Psoas muscle (tissue), 8 donors: ENCODE results near the gene BFSP1. TPM values are rescaled to one million over a fixed set of nuclear protein-coding genes. Genes with fewer than 3 reads are reported as not detected.

Experiments
- ATAC-seq, 4 donors: fragments of 200-7000 bp; cut with Tn5 transposase; one replicate each; pipeline ENCODE4 v1.9.1; 2020; ENCODE audit warnings: moderate library complexity in 3 of 4, mild to moderate bottlenecking in 2 of 4
- DNase-seq, 2 donors: peaks; one replicate each; pipeline ENCODE4 v3.0.0-alpha.2; 2020
- H3K27ac ChIP-seq: fragments of 200-600 bp; one replicate; pipeline ENCODE4 v1.8.0; 2022
- H3K27me3 ChIP-seq, 3 donors: fragments of 200-600 bp in 1 of 3; one replicate each; pipeline versions ENCODE4 v1.6.1 to v1.8.0; 2013 to 2022; ENCODE audit warnings: low read length in 2 of 3, mild to moderate bottlenecking in 2 of 3, moderate library complexity in 1 of 3; ENCODE audit not compliant: insufficient read depth in 3 of 3
- H3K36me3 ChIP-seq, 2 donors: fragments of 200-600 bp in 1 of 2; one replicate each; pipeline versions ENCODE4 v1.6.1 to v1.8.0; 2013 to 2022; ENCODE audit warnings: low read depth in 1 of 2, mild to moderate bottlenecking in 1 of 2, moderate library complexity in 1 of 2; ENCODE audit not compliant: insufficient read depth in 1 of 2
- H3K4me1 ChIP-seq: fragments of 200-600 bp; one replicate; pipeline ENCODE4 v1.8.0; 2022
- H3K4me3 ChIP-seq: fragments of 200-600 bp; one replicate; pipeline ENCODE4 v1.8.0; 2022; ENCODE audit warnings: mild to moderate bottlenecking
- H3K9me3 ChIP-seq: fragments of 200-600 bp; one replicate; pipeline ENCODE4 v1.8.0; 2022
- CTCF ChIP-seq: fragments of 200-600 bp; IDR thresholded peaks from one replicate; pipeline ENCODE4 v1.8.0; 2022; ENCODE audit warnings: antibody characterized with exemption
- WGBS, 3 donors: extraction: QIAGEN DNeasy Blood & Tissue Kit; methylation state at CpG; one replicate each; pipeline versions ENCODE4 v1.1.6 to v1.1.7; 2013; 5-methylcytosine and 5-hydroxymethylcytosine counted together
- intact Hi-C, 2 donors: fragments of 100-400 bp; cut with DNase I; formaldehyde crosslinking; loops; one replicate each; pipeline versions ENCODE4 v1.11.0 to v1.14.2; 2022
- polyA plus RNA-seq, 3 donors: library from polyadenylated mRNA; stranded (reverse); fragments of 200-250 nt; gene quantifications; one replicate each; pipeline ENCODE4 v1.2.3, GENCODE V29; 2013
- total RNA-seq, 4 donors: library from RNA; stranded (reverse); fragmentation: NEBNext Ultra II Directional in 2 of 4; extraction: Animal tissue kit (Norgen Biotek cat#: 25700) in 2 of 4; gene quantifications; one replicate each; pipeline versions ENCODE4 v1.2.1 to v1.2.4, GENCODE V29; 2021 to 2023
- donor health status: healthy with polysubstance abuse.
- donor health status: DM: no; HTN: no; CAD: no; lungs with moderate emphysema.
- donor health status: Bipolar disorder and iron deficiency.
- donor health status: healthy.
- donor health status: DM: yes; HTN: yes; CAD: no.
- donor health status: DM: no; HTN: no; CAD: no.
- donor health status: DM: no; HTN: no; CAD: no.
- donor health status: DM: yes; HTN: yes; CAD: no.

Gene BFSP1
- total and polyA plus RNA-seq, 7 donors = 0.12 to 0.57 (median 0.24) TPM; not detected in 1

GRCh38 chr20:17538517-17539170, 7.5 kb upstream of the BFSP1 start:
- no peaks in the 10 kb centered on the region for H3K9me3 ChIP-seq
- no peak overlapping the region for H3K27ac ChIP-seq
- TF ChIP-seq CTCF = no peak
- DNase-seq = no peak
- H3K36me3 ChIP-seq = no peaks in the 10 kb centered on the region
- H3K4me1 ChIP-seq = no peaks in the 10 kb centered on the region
- no peak overlapping the region for H3K4me3 ChIP-seq
- peaks cover 0 to 3% (median 0%) of the 10 kb centered on the region in 3 donors for H3K27me3 ChIP-seq
- WGBS, 3 donors = 40 to 51% (median 41%) methylated on average over 7 of the region's 7 CpGs
- intact Hi-C loops = loop anchor here (5.0 to 10.0 kb wide), 3 partner anchors 34 to 456 kb away; partner anchors contain the start of gene DSTN (in 1 of the 2)
- ATAC-seq = peak in 1 of 4 donors; percentile 48

- H3K27ac ChIP-seq = no peak overlapping the region
These were observed 6.8 kb upstream of the BFSP1 start for GRCh38 chr20:17537959-17538358.

GRCh38 chr20:17536944-17537444, 5.8 kb upstream of the BFSP1 start:
- peak; percentile 57 to 63 for DNase-seq
- Histone ChIP-seq H3K36me3 (no peaks in the 10 kb centered on the region), H3K9me3 (no peaks in the 10 kb centered on the region), H3K27me3 (no peaks in the 10 kb centered on the region), H3K4me3 (no peak overlapping the region), H3K27ac (no peak overlapping the region), H3K4me1 (no peaks in the 10 kb centered on the region)
- TF ChIP-seq CTCF = peak; percentile 92
- peak; percentile 95 to 99 (median 98) for ATAC-seq
- intact Hi-C loops = loop anchor here (1.0 to 10.0 kb wide), 6 partner anchors 32 to 458 kb away; partner anchors contain the start of gene DSTN (in 1 of the 2)
- WGBS, 3 donors = 29 to 40% (median 31%) methylated on average over 6 of the region's 6 CpGs

More at GRCh38 chr20:17537959-17538358, 6.8 kb upstream of the BFSP1 start:
- intact Hi-C loops = loop anchor here (1.0 to 10.0 kb wide), 6 partner anchors 33 to 457 kb away; partner anchors contain the start of gene DSTN (in 1 of the 2)
- Histone ChIP-seq H3K27me3 (peaks cover 0 to under 1% (median 0%) of the 10 kb centered on the region in 3 donors), H3K9me3 (no peaks in the 10 kb centered on the region), H3K36me3 (no peaks in the 10 kb centered on the region), H3K4me3 (no peak overlapping the region), H3K4me1 (no peaks in the 10 kb centered on the region)
- ATAC-seq (no peak), DNase-seq (no peak)
- 84 to 90% (median 84%) methylated on average over 3 of the region's 3 CpGs for WGBS, 3 donors
- no peak for TF ChIP-seq CTCF

GRCh38 chr20:17534077-17534476, 2.9 kb upstream of the BFSP1 start:
- intact Hi-C loops = loop anchor here in 1 of 2 donors (10.0 kb wide), 2 partner anchors 371 to 461 kb away; no protein-coding TSS in a partner anchor
- WGBS, 3 donors = 93 to 94% (median 94%) methylated on average over 3 of the region's 3 CpGs
- Histone ChIP-seq H3K4me1 (peaks cover 4% of the 10 kb centered on the region), H3K27ac (no peak overlapping the region), H3K27me3 (no peaks in the 10 kb centered on the region), H3K36me3 (no peaks in the 10 kb centered on the region), H3K9me3 (no peaks in the 10 kb centered on the region), H3K4me3 (no peak overlapping the region)
- DNase-seq (no peak), ATAC-seq (no peak)
- no peak for TF ChIP-seq CTCF
